ENCODE measurements around the gene SFXN1.

- TF ChIP-seq POLR2A (IDR thresholded peaks at IDR 0.05) (no peak), CTCF (IDR thresholded peaks at IDR 0.05) (no peak)
Observed at GRCh38 chr5:175513297-175513696, 34.9 kb downstream of the SFXN1 start.
